ENCODE results near the gene CD300A. TPM values are rescaled to one million over a fixed set of nuclear protein-coding genes. Genes with fewer than 3 reads are reported as not detected.

Gene CD300A
- polyA plus RNA-seq, 1 donor = 0.91 TPM

- DNase-seq = no peak
These were observed 26.5 kb upstream of the CD300A start for GRCh38 chr17:74439691-74440567.

- DNase-seq = no peak
These were observed 24.9 kb upstream of the CD300A start for GRCh38 chr17:74441537-74441936.

- no peak for DNase-seq
These were observed 24.2 kb upstream of the CD300A start for GRCh38 chr17:74442291-74442669.

GRCh38 chr17:74442670-74443515 is 23.5 kb upstream of the CD300A start:
- DNase-seq = no peak

GRCh38 chr17:74443516-74444296 is 22.7 kb upstream of the CD300A start:
- DNase-seq = no peak

GRCh38 chr17:74444406-74444805 is 22.0 kb upstream of the CD300A start:
- DNase-seq = no peak

- no peak for DNase-seq
These were observed 21.3 kb upstream of the CD300A start for GRCh38 chr17:74445158-74445557.

GRCh38 chr17:74446551-74447500 is 19.6 kb upstream of the CD300A start:
- no peak for DNase-seq

- no peak for DNase-seq
These were observed 18.7 kb upstream of the CD300A start for GRCh38 chr17:74447628-74448159.

GRCh38 chr17:74448756-74449155 is 17.7 kb upstream of the CD300A start:
- DNase-seq = no peak

- DNase-seq = no peak
These were observed 17.1 kb upstream of the CD300A start for GRCh38 chr17:74449306-74449705.

- no peak for DNase-seq
These were observed 16.7 kb upstream of the CD300A start for GRCh38 chr17:74449773-74450172.

- DNase-seq = no peak
These were observed 16.2 kb upstream of the CD300A start for GRCh38 chr17:74450231-74450630.

GRCh38 chr17:74450925-74451403 is 15.5 kb upstream of the CD300A start:
- no peak for DNase-seq

GRCh38 chr17:74451557-74451956 is 14.9 kb upstream of the CD300A start:
- DNase-seq = no peak

- no peak for DNase-seq
These were observed 14.2 kb upstream of the CD300A start for GRCh38 chr17:74452033-74452840.

GRCh38 chr17:74452841-74453661 is 13.4 kb upstream of the CD300A start:
- DNase-seq = no peak

- DNase-seq = no peak
These were observed 12.7 kb upstream of the CD300A start for GRCh38 chr17:74453665-74454196.

Measured in left kidney (tissue), 2 donors.